HepG2 (cell line): Measurements from ENCODE around the gene SLC45A3. TPM values are rescaled to one million over a fixed set of nuclear protein-coding genes. Genes with fewer than 3 reads are reported as not detected.

Experiments
- ATAC-seq: fragments of 200-7000 bp; cut with Tn5 transposase; 3 replicates; pipeline ENCODE4 v1.9.1; 2020; ENCODE audit warnings: mild to moderate bottlenecking, moderate library complexity
- BruUV-seq: library from RNA; stranded (reverse); fragments of 400-500 nt; replicated peaks from 2 replicates; lab custom pipeline; 2021; lab: Mats Ljungman, UMichigan
- CTCF ChIA-PET: fragments of 300-600 bp; formaldehyde crosslinking; extraction: SDS; loops from one replicate; lab custom pipeline; 2021; ENCODE audit warnings: low total read pairs, inconsistent platforms, low intra/inter-chr PET ratio; lab: Yijun Ruan, JAX
- POLR2A ChIA-PET: fragments of 350-600 bp; sonication (Branson Sonifier 250); formaldehyde crosslinking; loops from one replicate; lab custom pipeline; 2020; ENCODE audit warnings: antibody characterized with exemption, inconsistent platforms; lab: Yijun Ruan, JAX
- DNase-seq: peaks from one replicate; pipeline ENCODE4 v3.0.0-alpha.2; 2015; ENCODE audit warnings: low spot score
- FAIRE-seq: peaks from 3 replicates; lab custom pipeline; 2011; peaks lifted over from hg19 to GRCh38; lab: Jason Lieb, UNC
- H2AFZ ChIP-seq: one replicate; pipeline ENCODE4 v1.6.1; 2011; ENCODE audit warnings: low read length, inconsistent platforms
- H3K27ac ChIP-seq: fragments of 300-600 bp; 3 replicates; pipeline ENCODE4 v1.8.0; 2011; ENCODE audit warnings: mixed run types, mild to moderate bottlenecking, mixed read lengths, low read length, inconsistent platforms; ENCODE audit not compliant: insufficient read depth; ENCODE audit errors: extremely low read length
- H3K27me3 ChIP-seq, 2 experiments: fragments of 200-600 bp in 1 of 2; 2 replicates in 1 of 2; 3 replicates in 1 of 2; pipeline versions ENCODE4 v1.6.0 to v1.8.0; 2011; ENCODE audit warnings: low read length in 2 of 2, mild to moderate bottlenecking in 2 of 2, moderate library complexity in 2 of 2, inconsistent platforms in 1 of 2; ENCODE audit not compliant: insufficient read depth in 2 of 2, control insufficient read depth in 1 of 2
- H3K36me3 ChIP-seq, 2 experiments: fragments of 200-600 bp in 1 of 2; replicated peaks in 1 of 2; 2 replicates in 1 of 2; 3 replicates in 1 of 2; pipeline versions ENCODE4 v1.5.1 to v1.8.0; 2011; ENCODE audit warnings: low read length in 2 of 2, inconsistent platforms in 1 of 2; ENCODE audit not compliant: insufficient read depth in 2 of 2, control insufficient read depth in 1 of 2
- H3K4me1 ChIP-seq: 2 replicates; pipeline ENCODE4 v1.5.1; 2012; ENCODE audit warnings: low read length, inconsistent platforms; ENCODE audit not compliant: insufficient read depth
- H3K4me2 ChIP-seq: 2 replicates; pipeline ENCODE4 v1.6.0; 2011; ENCODE audit warnings: low read depth, low read length, inconsistent platforms
- H3K4me3 ChIP-seq, 3 experiments: fragments of 200-600 bp in 1 of 3; sonication (generic), shearing (Covaris generic) in 1 of 3; replicated peaks in 1 of 3; 2 replicates each; pipeline ENCODE4 v1.5.1; 2011 to 2016; ENCODE audit warnings: low read length in 3 of 3, inconsistent platforms in 2 of 3, low read depth in 2 of 3, mild to moderate bottlenecking in 2 of 3, control low read depth in 1 of 3, mixed read lengths in 1 of 3; ENCODE audit not compliant: insufficient read depth in 1 of 3
- H3K79me2 ChIP-seq: one replicate; pipeline ENCODE4 v1.6.1; 2011; ENCODE audit warnings: low read length, inconsistent platforms; ENCODE audit not compliant: insufficient read depth
- H3K9ac ChIP-seq: 2 replicates; pipeline ENCODE4 v1.6.0; 2011; ENCODE audit warnings: mild to moderate bottlenecking, low read depth, low read length, inconsistent platforms; ENCODE audit not compliant: insufficient read depth
- H3K9me3 ChIP-seq: 2 replicates; pipeline ENCODE4 v1.5.1; 2012; ENCODE audit warnings: mild to moderate bottlenecking, low read length
- H4K20me1 ChIP-seq: 2 replicates; pipeline ENCODE4 v1.6.0; 2011; ENCODE audit warnings: inconsistent platforms, mild to moderate bottlenecking, low read length, moderate library complexity; ENCODE audit not compliant: insufficient read depth
- ATF5 ChIP-seq: sonication (generic); formaldehyde crosslinking; IDR thresholded peaks from 2 replicates; pipeline ENCODE4 v1.4.0; 2020; ENCODE audit warnings: mild to moderate bottlenecking, low read depth, missing genetic modification reagents
- FOXK2 ChIP-seq: fragments of 450-650 bp; IDR thresholded peaks from 2 replicates; pipeline ENCODE4 v1.6.1; 2016
- GATAD1 ChIP-seq: IDR thresholded peaks from 2 replicates; pipeline ENCODE4 v1.6.1; 2016; ENCODE audit warnings: missing genetic modification reagents, missing compliant biosample characterization
- GTF3A ChIP-seq: sonication (generic); formaldehyde crosslinking; conservative IDR thresholded peaks from 2 replicates; pipeline ENCODE4 v1.4.0; 2020; ENCODE audit warnings: mild to moderate bottlenecking, missing genetic modification reagents
- HOXA5 ChIP-seq: sonication (generic); formaldehyde crosslinking; IDR thresholded peaks from 2 replicates; pipeline ENCODE4 v1.4.0; 2020; ENCODE audit warnings: missing genetic modification reagents
- KDM6A ChIP-seq: IDR thresholded peaks from 2 replicates; pipeline ENCODE4 v1.6.1; 2016; ENCODE audit warnings: low read depth
- PATZ1 ChIP-seq: sonication (generic); formaldehyde crosslinking; IDR thresholded peaks from 2 replicates; pipeline ENCODE4 v1.4.0; 2020; ENCODE audit warnings: missing genetic modification reagents
- SALL2 ChIP-seq: sonication (generic); formaldehyde crosslinking; IDR thresholded peaks from 2 replicates; pipeline ENCODE4 v1.8.1; 2023; ENCODE audit warnings: mild to moderate bottlenecking, missing genetic modification reagents, inconsistent platforms
- SMC3 ChIP-seq: IDR thresholded peaks from 2 replicates; pipeline ENCODE4 v1.6.1; 2011; ENCODE audit warnings: low read length, improper control_type of control experiment
- ZNF550 ChIP-seq: sonication (generic); formaldehyde crosslinking; IDR thresholded peaks from 2 replicates; pipeline ENCODE4 v1.4.0; 2020; ENCODE audit warnings: mild to moderate bottlenecking, missing genetic modification reagents, borderline replicate concordance
- WGBS: methylation state at CpG from one replicate; pipeline ENCODE4 v1.1.6; 2017; ENCODE audit warnings: low lambda C conversion rate; 5-methylcytosine and 5-hydroxymethylcytosine counted together
- in situ Hi-C: cut with HindIII; loops from 2 replicates; pipeline ENCODE4 v1.10.0; 2017; ENCODE audit warnings: low pct_unique_long_range_greater_than_20kb; ENCODE audit not compliant: extremely low pct_ligation_motif_present
- intact Hi-C: fragments of 100-400 bp; cut with micrococcal nuclease; formaldehyde crosslinking; loops from one replicate; pipeline ENCODE4 v1.10.0; 2022; ENCODE audit not compliant: unreplicated experiment
- polyA plus RNA-seq, 8 experiments: library from polyadenylated mRNA; depleted of rRNA in 3 of 8; stranded (reverse) in 7 of 8; unstranded in 1 of 8; fragments of >200 nt; fragmentation: Illumina TruSeq in 4 of 8; extraction: Trizol in 4 of 8; gene quantifications; 2 replicates each; pipeline versions ENCODE4 v1.2.1 to v1.2.3, GENCODE V29; 2011 to 2016; ENCODE audit warnings: low read depth in 4 of 8, missing spikeins in 1 of 8, mixed read lengths in 1 of 8; ENCODE audit not compliant: insufficient read depth in 1 of 8
- total RNA-seq, 5 experiments: library from RNA; depleted of rRNA; stranded (reverse); fragments of >200 nt; fragmentation: Illumina TruSeq; extraction: Trizol; gene quantifications; 2 replicates each; pipeline ENCODE4 v1.2.3, GENCODE V29; 2016; ENCODE audit warnings: low read depth in 1 of 5

Gene SLC45A3
- total and polyA plus RNA-seq, 2 of the 13 experiments (the other 11 are each of a cell fraction or from before 2014, with no cell fraction given), result 3.4 to 4.1 TPM

- H3K4me1 ChIP-seq, result peaks cover 33% of the 10 kb centered on the region
- DNase-seq, result no peak
- no peaks in the 10 kb centered on the region for H3K9me3 ChIP-seq
- POLR2A ChIA-PET, result no interaction called here
- CTCF ChIA-PET, result no interaction called here
- H3K36me3 ChIP-seq, result peaks cover 17 to 61% of the 10 kb centered on the region in 2 experiments
- H3K27ac ChIP-seq, result no peak overlapping the region
- intact Hi-C loops (no loop called here), in situ Hi-C loops (no loop called here)
- TF ChIP-seq KDM6A (CRISPR knock-in tag) (no peak), HOXA5 (CRISPR knock-in tag) (no peak), SMC3 (no peak), PATZ1 (no peak), ZNF550 (CRISPR knock-in tag) (no peak), ATF5 (CRISPR knock-in tag) (no peak), SALL2 (CRISPR knock-in tag) (no peak), GTF3A (no peak), GATAD1 (CRISPR knock-in tag) (no peak), FOXK2 (no peak)
- ATAC-seq, result no peak
- H3K9ac ChIP-seq, result no peak overlapping the region
- WGBS, result 90% methylated on average over 3 of the region's 3 CpGs
- BruUV-seq, result no TSS peak
- H3K4me2 ChIP-seq, result no peak overlapping the region
- H3K79me2 ChIP-seq, result peaks cover 6% of the 10 kb centered on the region
- H2AFZ ChIP-seq, result no peak overlapping the region
- no peak overlapping the region for H3K4me3 ChIP-seq
- H3K27me3 ChIP-seq, result no peaks in the 10 kb centered on the region
- FAIRE-seq, result no peak
- H4K20me1 ChIP-seq, result 0 out of 2 replicates have a peak, but pooled peaks cover 2% of the 10 kb centered on the region
Observed at GRCh38 chr1:205619376-205619775, 60.9 kb downstream of the SLC45A3 start.
